ENCODE data around the gene SLC38A5. TPM values are rescaled to one million over a fixed set of nuclear protein-coding genes. Genes with fewer than 3 reads are reported as not detected.

Gene SLC38A5
- 0.10 to 0.79 TPM (median 0.25 TPM) in 4 of 5 replicates, not detected in the other for total RNA-seq (2022; extraction: Qiagen RNA extraction; ENCODE audit: low read depth)

GRCh38 chrX:48470110-48470832 is at the start of gene SLC38A5:
TSS of gene SLC38A5 (minus strand) at chrX:48470260. CDS start at chrX:48467924, 2,336 bp downstream.

GRCh38 chrX:48508400-48509244 is 38.6 kb upstream of the SLC38A5 start, which contains the start of gene PORCN:
TSS of gene PORCN (plus strand) at chrX:48508992. CDS start at chrX:48509821, 829 bp downstream.

DNA sequence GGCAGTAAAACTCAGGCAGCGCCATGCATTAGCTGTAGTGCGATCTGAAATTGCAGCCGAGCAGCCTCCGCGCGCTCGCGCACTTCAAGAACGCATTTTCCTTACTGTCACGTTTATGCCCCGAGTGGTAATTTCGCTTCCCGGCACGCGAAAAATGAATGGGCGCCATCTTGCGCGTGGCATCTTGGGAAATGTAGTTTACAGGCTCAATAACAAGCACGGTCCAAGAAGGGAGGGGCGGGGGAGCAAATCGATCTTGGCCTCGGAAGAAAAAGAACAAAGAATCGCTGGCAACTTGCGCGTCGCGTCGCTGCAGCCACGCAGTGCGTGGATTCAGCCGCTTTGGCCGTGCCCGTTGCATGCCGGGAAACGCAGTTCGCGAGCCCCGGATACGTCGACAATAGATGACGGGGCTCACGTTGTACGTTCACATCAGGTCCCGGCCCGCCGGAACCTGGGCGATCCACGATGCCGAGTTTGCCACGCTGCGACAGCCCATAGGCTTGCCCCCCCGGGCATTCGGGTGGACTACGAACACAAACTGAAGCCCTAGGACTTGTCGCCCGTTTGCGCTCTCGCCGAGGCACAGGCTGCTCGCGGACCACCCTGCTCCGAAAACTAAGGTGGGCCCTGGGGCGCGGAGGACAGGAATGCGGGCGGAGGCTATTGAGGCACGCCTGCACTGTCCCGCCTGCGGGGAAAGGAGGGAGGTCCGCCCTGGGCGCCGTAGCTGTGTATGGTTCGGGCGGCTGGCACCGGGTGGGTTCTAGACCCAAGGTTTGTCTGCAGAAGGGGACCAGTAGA is 5.9 kb upstream of the SLC38A5 start, which contains the start of gene FTSJ1:
TSS of gene FTSJ1 (plus strand) at position 426 of the 804 bp plus-strand sequence. CDS start 1,849 bp downstream, outside the sequence.

GRCh38 chrX:48411860-48412259 is 58.2 kb downstream of the SLC38A5 start, which contains the start of gene SSX4B:
TSS of gene SSX4B (minus strand) at chrX:48411960. CDS start at chrX:48411372, 588 bp downstream.

Other genes starting within 250 kb of the SLC38A5 start
- gene SSX1, start 214.9 kb downstream of the SLC38A5 start, total RNA-seq (2022; extraction: Qiagen RNA extraction; ENCODE audit: low read depth): not detected in 5 replicates
- gene SSX3, start 113.6 kb downstream of the SLC38A5 start, total RNA-seq (2022; extraction: Qiagen RNA extraction; ENCODE audit: low read depth): not detected in 5 replicates
- not detected in 5 replicates for gene SSX4, start 86.7 kb downstream of the SLC38A5 start, total RNA-seq (2022; extraction: Qiagen RNA extraction; ENCODE audit: low read depth)
- gene SSX4B, start 58.3 kb downstream of the SLC38A5 start, total RNA-seq (2022; extraction: Qiagen RNA extraction; ENCODE audit: low read depth): not detected in 5 replicates
- 65.7 to 71.0 TPM (median 67.6 TPM) in 5 replicates for gene FTSJ1, start 5.9 kb upstream of the SLC38A5 start, total RNA-seq (2022; extraction: Qiagen RNA extraction; ENCODE audit: low read depth)
- 13.8 to 17.4 TPM (median 15.7 TPM) in 5 replicates for gene PORCN, start 38.7 kb upstream of the SLC38A5 start, total RNA-seq (2022; extraction: Qiagen RNA extraction; ENCODE audit: low read depth)
- gene EBP, start 51.5 kb upstream of the SLC38A5 start, total RNA-seq (2022; extraction: Qiagen RNA extraction; ENCODE audit: low read depth): 111 to 157 TPM (median 145 TPM) in 5 replicates
- gene TBC1D25, start 69.5 kb upstream of the SLC38A5 start, total RNA-seq (2022; extraction: Qiagen RNA extraction; ENCODE audit: low read depth): 9.3 to 11.1 TPM (median 10.6 TPM) in 5 replicates
- 305 to 526 TPM (median 363 TPM) in 5 replicates for gene RBM3, start 104.2 kb upstream of the SLC38A5 start, total RNA-seq (2022; extraction: Qiagen RNA extraction; ENCODE audit: low read depth)
- 49.7 to 77.7 TPM (median 74.4 TPM) in 5 replicates for gene WDR13, start 127.2 kb upstream of the SLC38A5 start, total RNA-seq (2022; extraction: Qiagen RNA extraction; ENCODE audit: low read depth)
- gene WAS, start 213.5 kb upstream of the SLC38A5 start, total RNA-seq (2022; extraction: Qiagen RNA extraction; ENCODE audit: low read depth): 0.20 to 0.54 TPM (median 0.32 TPM) in 4 of 5 replicates, not detected in the other
- 16.8 to 22.3 TPM (median 22.0 TPM) in 5 replicates for gene SUV39H1, start 226.5 kb upstream of the SLC38A5 start, total RNA-seq (2022; extraction: Qiagen RNA extraction; ENCODE audit: low read depth)